HepG2 (cell line): ENCODE measurements around the gene MAN1B1. TPM values are rescaled to one million over a fixed set of nuclear protein-coding genes. Genes with fewer than 3 reads are reported as not detected.

ENCODE experiments used
- ATAC-seq: fragments of 200-7000 bp; cut with Tn5 transposase; 3 replicates; pipeline ENCODE4 v1.9.1; 2020; ENCODE audit warnings: mild to moderate bottlenecking, moderate library complexity
- BruUV-seq: library from RNA; stranded (reverse); fragments of 400-500 nt; replicated peaks from 2 replicates; lab custom pipeline; 2021; lab: Mats Ljungman, UMichigan
- CTCF ChIA-PET: fragments of 300-600 bp; formaldehyde crosslinking; extraction: SDS; loops from one replicate; lab custom pipeline; 2021; ENCODE audit warnings: low total read pairs, inconsistent platforms, low intra/inter-chr PET ratio; lab: Yijun Ruan, JAX
- POLR2A ChIA-PET: fragments of 350-600 bp; sonication (Branson Sonifier 250); formaldehyde crosslinking; loops from one replicate; lab custom pipeline; 2020; ENCODE audit warnings: antibody characterized with exemption, inconsistent platforms; lab: Yijun Ruan, JAX
- DNase-seq: peaks from one replicate; pipeline ENCODE4 v3.0.0-alpha.2; 2015; ENCODE audit warnings: low spot score
- FAIRE-seq: peaks from 3 replicates; lab custom pipeline; 2011; peaks lifted over from hg19 to GRCh38; lab: Jason Lieb, UNC
- H2AFZ ChIP-seq: one replicate; pipeline ENCODE4 v1.6.1; 2011; ENCODE audit warnings: low read length, inconsistent platforms
- H3K27ac ChIP-seq: fragments of 300-600 bp; 3 replicates; pipeline ENCODE4 v1.8.0; 2011; ENCODE audit warnings: mixed run types, mild to moderate bottlenecking, mixed read lengths, low read length, inconsistent platforms; ENCODE audit not compliant: insufficient read depth; ENCODE audit errors: extremely low read length
- H3K27me3 ChIP-seq, 2 experiments: fragments of 200-600 bp in 1 of 2; 2 replicates in 1 of 2; 3 replicates in 1 of 2; pipeline versions ENCODE4 v1.6.0 to v1.8.0; 2011; ENCODE audit warnings: low read length in 2 of 2, mild to moderate bottlenecking in 2 of 2, moderate library complexity in 2 of 2, inconsistent platforms in 1 of 2; ENCODE audit not compliant: insufficient read depth in 2 of 2, control insufficient read depth in 1 of 2
- H3K36me3 ChIP-seq, 2 experiments: fragments of 200-600 bp in 1 of 2; replicated peaks in 1 of 2; 2 replicates in 1 of 2; 3 replicates in 1 of 2; pipeline versions ENCODE4 v1.5.1 to v1.8.0; 2011; ENCODE audit warnings: low read length in 2 of 2, inconsistent platforms in 1 of 2; ENCODE audit not compliant: insufficient read depth in 2 of 2, control insufficient read depth in 1 of 2
- H3K4me1 ChIP-seq: 2 replicates; pipeline ENCODE4 v1.5.1; 2012; ENCODE audit warnings: low read length, inconsistent platforms; ENCODE audit not compliant: insufficient read depth
- H3K4me2 ChIP-seq: 2 replicates; pipeline ENCODE4 v1.6.0; 2011; ENCODE audit warnings: low read depth, low read length, inconsistent platforms
- H3K4me3 ChIP-seq, 3 experiments: fragments of 200-600 bp in 1 of 3; sonication (generic), shearing (Covaris generic) in 1 of 3; replicated peaks in 1 of 3; 2 replicates each; pipeline ENCODE4 v1.5.1; 2011 to 2016; ENCODE audit warnings: low read length in 3 of 3, inconsistent platforms in 2 of 3, low read depth in 2 of 3, mild to moderate bottlenecking in 2 of 3, control low read depth in 1 of 3, mixed read lengths in 1 of 3; ENCODE audit not compliant: insufficient read depth in 1 of 3
- H3K79me2 ChIP-seq: one replicate; pipeline ENCODE4 v1.6.1; 2011; ENCODE audit warnings: low read length, inconsistent platforms; ENCODE audit not compliant: insufficient read depth
- H3K9ac ChIP-seq: 2 replicates; pipeline ENCODE4 v1.6.0; 2011; ENCODE audit warnings: mild to moderate bottlenecking, low read depth, low read length, inconsistent platforms; ENCODE audit not compliant: insufficient read depth
- H3K9me3 ChIP-seq: 2 replicates; pipeline ENCODE4 v1.5.1; 2012; ENCODE audit warnings: mild to moderate bottlenecking, low read length
- H4K20me1 ChIP-seq: 2 replicates; pipeline ENCODE4 v1.6.0; 2011; ENCODE audit warnings: inconsistent platforms, mild to moderate bottlenecking, low read length, moderate library complexity; ENCODE audit not compliant: insufficient read depth
- ATF7-NPFF ChIP-seq: sonication (generic); formaldehyde crosslinking; IDR thresholded peaks from 2 replicates; pipeline ENCODE4 v1.8.1; 2023; ENCODE audit warnings: mild to moderate bottlenecking, low read depth, missing genetic modification reagents, moderate library complexity
- CCDC6 ChIP-seq: sonication (generic); formaldehyde crosslinking; IDR thresholded peaks from 2 replicates; pipeline ENCODE4 v1.8.1; 2022; ENCODE audit warnings: mild to moderate bottlenecking, missing genetic modification reagents, moderate library complexity
- EED ChIP-seq: sonication (generic); formaldehyde crosslinking; IDR thresholded peaks from 2 replicates; pipeline ENCODE4 v1.5.0; 2020; ENCODE audit warnings: mild to moderate bottlenecking, missing genetic modification reagents
- ELF1 ChIP-seq: sonication (generic); formaldehyde crosslinking; IDR thresholded peaks from 2 replicates; pipeline ENCODE4 v1.4.0; 2020; ENCODE audit warnings: missing genetic modification reagents
- FOXC1 ChIP-seq: sonication (generic); formaldehyde crosslinking; IDR thresholded peaks from 2 replicates; pipeline ENCODE4 v1.8.0; 2022; ENCODE audit warnings: mild to moderate bottlenecking, missing genetic modification reagents, borderline replicate concordance
- FOXJ3 ChIP-seq: sonication (generic); formaldehyde crosslinking; IDR thresholded peaks from 2 replicates; pipeline ENCODE4 v1.4.0; 2020; ENCODE audit warnings: missing genetic modification reagents, mild to moderate bottlenecking, borderline replicate concordance
- GABPB1 ChIP-seq: IDR thresholded peaks from 2 replicates; pipeline ENCODE4 v1.6.1; 2016; ENCODE audit warnings: mild to moderate bottlenecking, missing genetic modification reagents, moderate library complexity, missing compliant biosample characterization
- JUNB ChIP-seq: sonication (generic); formaldehyde crosslinking; IDR thresholded peaks from 2 replicates; pipeline ENCODE4 v1.8.0; 2022; ENCODE audit warnings: missing genetic modification reagents, mild to moderate bottlenecking, borderline replicate concordance
- KLF16 ChIP-seq, 2 experiments: sonication (generic) in 1 of 2; formaldehyde crosslinking in 1 of 2; IDR thresholded peaks; 2 replicates each; pipeline versions ENCODE4 v1.6.1 to v1.8.0; 2016 to 2023; ENCODE audit warnings: missing genetic modification reagents in 2 of 2, missing compliant biosample characterization in 1 of 2
- MTF2 ChIP-seq: sonication (generic); formaldehyde crosslinking; IDR thresholded peaks from 2 replicates; pipeline ENCODE4 v1.5.0; 2020; ENCODE audit warnings: missing genetic modification reagents, borderline replicate concordance
- SAP130 ChIP-seq: IDR thresholded peaks from 2 replicates; pipeline ENCODE4 v1.6.1; 2016; ENCODE audit warnings: low read depth
- TMF1 ChIP-seq: sonication (generic); formaldehyde crosslinking; IDR thresholded peaks from 2 replicates; pipeline ENCODE4 v1.8.1; 2022; ENCODE audit warnings: low read depth, missing genetic modification reagents
- UBTF ChIP-seq: sonication (generic); formaldehyde crosslinking; IDR thresholded peaks from 2 replicates; pipeline ENCODE4 v1.4.0; 2020; ENCODE audit warnings: mild to moderate bottlenecking, missing genetic modification reagents
- ZBTB2 ChIP-seq: sonication (generic); formaldehyde crosslinking; IDR thresholded peaks from 2 replicates; pipeline ENCODE4 v1.8.0; 2022; ENCODE audit warnings: low read depth, missing genetic modification reagents
- ZC3H13 ChIP-seq: sonication (generic); formaldehyde crosslinking; IDR thresholded peaks from 2 replicates; pipeline ENCODE4 v1.8.1; 2023; ENCODE audit warnings: mild to moderate bottlenecking, missing genetic modification reagents, moderate library complexity
- ZFY ChIP-seq: sonication (generic); formaldehyde crosslinking; IDR thresholded peaks from 2 replicates; pipeline ENCODE4 v1.4.0; 2020; ENCODE audit warnings: missing genetic modification reagents
- ZNF510 ChIP-seq: sonication (generic); formaldehyde crosslinking; IDR thresholded peaks from 2 replicates; pipeline ENCODE4 v1.4.0; 2020; ENCODE audit warnings: low read depth, mild to moderate bottlenecking, missing genetic modification reagents
- ZNF691 ChIP-seq: sonication (generic); formaldehyde crosslinking; IDR thresholded peaks from 2 replicates; pipeline ENCODE4 v1.4.0; 2020; ENCODE audit warnings: missing genetic modification reagents, low read depth, mild to moderate bottlenecking, borderline replicate concordance
- ZSCAN21 ChIP-seq: sonication (generic); formaldehyde crosslinking; IDR thresholded peaks from 2 replicates; pipeline ENCODE4 v1.8.0; 2022; ENCODE audit warnings: mild to moderate bottlenecking, missing genetic modification reagents, moderate library complexity, borderline replicate concordance
- WGBS: methylation state at CpG from one replicate; pipeline ENCODE4 v1.1.6; 2017; ENCODE audit warnings: low lambda C conversion rate; 5-methylcytosine and 5-hydroxymethylcytosine counted together
- in situ Hi-C: cut with HindIII; loops from 2 replicates; pipeline ENCODE4 v1.10.0; 2017; ENCODE audit warnings: low pct_unique_long_range_greater_than_20kb; ENCODE audit not compliant: extremely low pct_ligation_motif_present
- intact Hi-C: fragments of 100-400 bp; cut with micrococcal nuclease; formaldehyde crosslinking; loops from one replicate; pipeline ENCODE4 v1.10.0; 2022; ENCODE audit not compliant: unreplicated experiment
- polyA plus RNA-seq, 8 experiments: library from polyadenylated mRNA; depleted of rRNA in 3 of 8; stranded (reverse) in 7 of 8; unstranded in 1 of 8; fragments of >200 nt; fragmentation: Illumina TruSeq in 4 of 8; extraction: Trizol in 4 of 8; gene quantifications; 2 replicates each; pipeline versions ENCODE4 v1.2.1 to v1.2.3, GENCODE V29; 2011 to 2016; ENCODE audit warnings: low read depth in 4 of 8, missing spikeins in 1 of 8, mixed read lengths in 1 of 8; ENCODE audit not compliant: insufficient read depth in 1 of 8
- total RNA-seq, 5 experiments: library from RNA; depleted of rRNA; stranded (reverse); fragments of >200 nt; fragmentation: Illumina TruSeq; extraction: Trizol; gene quantifications; 2 replicates each; pipeline ENCODE4 v1.2.3, GENCODE V29; 2016; ENCODE audit warnings: low read depth in 1 of 5

MAN1B1 gene
- total and polyA plus RNA-seq, 2 of the 13 experiments (the other 11 are each of a cell fraction or from before 2014, with no cell fraction given), result 48.9 to 59.5 TPM

GRCh38 chr9:137045294-137046087 lies 41.3 kb upstream of the MAN1B1 start:
- WGBS, result 4% methylated on average over 15 of the region's 96 CpGs
- ChIA-PET CTCF (interaction anchor here (2.0 to 2.8 kb wide), 2 partner anchors 19 to 22 kb away, joined by 16 to 25 read pairs; no protein-coding TSS in a partner anchor), POLR2A (no interaction called here)
- H3K27ac ChIP-seq, result no peak overlapping the region
- H3K36me3 ChIP-seq, result no peaks in the 10 kb centered on the region
- no peak overlapping the region for H3K9ac ChIP-seq
- H3K4me2 ChIP-seq, result peak overlapping the region; percentile 84
- BruUV-seq, result no TSS peak
- in situ Hi-C loops (loop anchor here (10.0 kb wide), 1 partner anchor 271 kb away; no protein-coding TSS in a partner anchor), intact Hi-C loops (loop anchor here (1.0 kb wide), 1 partner anchor 22 kb away; no protein-coding TSS in a partner anchor)
- no peaks in the 10 kb centered on the region for H3K79me2 ChIP-seq
- no peak for DNase-seq
- H3K4me3 ChIP-seq, result peak overlapping the region; percentile 57 to 77 (median 58); a peak in 5 of 6 replicates
- FAIRE-seq, result no peak
- peaks cover 25% of the 10 kb centered on the region for H3K4me1 ChIP-seq
- no peak overlapping the region for H2AFZ ChIP-seq
- H3K9me3 ChIP-seq, result no peaks in the 10 kb centered on the region
- peak; percentile 26 for ATAC-seq
- peaks cover 3% of the 10 kb centered on the region; the same call in 1 of the 2 replicates for H4K20me1 ChIP-seq
- peaks cover 3 to 27% of the 10 kb centered on the region in 2 experiments; a peak in 4 of 5 replicates for H3K27me3 ChIP-seq
- TF ChIP-seq UBTF (peak; percentile 46; the same call in 1 of the 2 replicates), ATF7-NPFF (peak; percentile 42; the same call in 1 of the 2 replicates), TMF1 (CRISPR knock-in tag) (no peak), ELF1 (CRISPR knock-in tag) (no peak), ZNF510 (CRISPR knock-in tag) (no peak), FOXJ3 (CRISPR knock-in tag) (no peak), ZC3H13 (0 out of 2 replicates have a peak, but pooled peaks have one; percentile 32), CCDC6 (CRISPR knock-in tag) (no peak), SAP130 (CRISPR knock-in tag) (no peak; the same call in 1 of the 2 replicates), GABPB1 (CRISPR knock-in tag) (peak; percentile 33; the same call in 1 of the 2 replicates), ZNF691 (CRISPR knock-in tag) (peak; percentile 9; the same call in 1 of the 2 replicates), MTF2 (0 out of 2 replicates have a peak, but pooled peaks have one; percentile 24), ZBTB2 (CRISPR knock-in tag) (peak; percentile 1; the same call in 1 of the 2 replicates), JUNB (CRISPR knock-in tag) (no peak), FOXC1 (0 out of 2 replicates have a peak, but pooled peaks have one; percentile 43), ZFY (peak; percentile 57), ZSCAN21 (CRISPR knock-in tag) (no peak), KLF16 (CRISPR knock-in tag; IDR thresholded peaks at IDR 0.05) (0 out of 4 replicates have a peak, but pooled peaks of 1 of the 2 experiments have one; percentile 2), EED (no peak)
